SKM-1 treated with dmso at 0.1 percent for 144 hours (cell line): ENCODE results near the gene TBC1D17.

Experiments used
- DNase-seq: peaks from one replicate; lab custom pipeline; 2025; ENCODE audit not compliant: unreplicated experiment; lab: John Stamatoyannopoulos, UW

Gene TBC1D17

GRCh38 chr19:49847731-49848696 lies 29.5 kb upstream of the TBC1D17 start:
- DNase-seq = no peak

GRCh38 chr19:49848938-49849337 lies 28.6 kb upstream of the TBC1D17 start:
- no peak for DNase-seq

- DNase-seq = no peak
Measured at GRCh38 chr19:49849433-49850220, 27.9 kb upstream of the TBC1D17 start.

- no peak for DNase-seq
Measured at GRCh38 chr19:49850221-49850486, 27.3 kb upstream of the TBC1D17 start.

- DNase-seq = peak; percentile 50
Measured at GRCh38 chr19:49850487-49851342, 26.8 kb upstream of the TBC1D17 start, which contains the start of gene PTOV1. PTOV1 (plus strand) TSS chr19:49851159.

- DNase-seq = no peak
Measured at GRCh38 chr19:49851456-49852259, 25.8 kb upstream of the TBC1D17 start.

GRCh38 chr19:49852631-49853126 lies 24.8 kb upstream of the TBC1D17 start:
- DNase-seq = no peak

- DNase-seq = no peak
Measured at GRCh38 chr19:49853852-49854377, 23.6 kb upstream of the TBC1D17 start.

- no peak for DNase-seq
Measured at GRCh38 chr19:49854378-49855263, 22.9 kb upstream of the TBC1D17 start.

- no peak for DNase-seq
Measured at GRCh38 chr19:49855277-49855675, 22.2 kb upstream of the TBC1D17 start.

- DNase-seq = no peak
Measured at GRCh38 chr19:49855676-49856573, 21.6 kb upstream of the TBC1D17 start.

- no peak for DNase-seq
Measured at GRCh38 chr19:49856574-49857021, 20.9 kb upstream of the TBC1D17 start.

GRCh38 chr19:49857061-49857837 lies 20.3 kb upstream of the TBC1D17 start:
- DNase-seq = no peak

GRCh38 chr19:49857838-49858087 lies 19.7 kb upstream of the TBC1D17 start:
- no peak for DNase-seq

GRCh38 chr19:49858088-49858985 lies 19.2 kb upstream of the TBC1D17 start:
- DNase-seq = no peak

- DNase-seq = no peak
Measured at GRCh38 chr19:49859682-49860335, 17.7 kb upstream of the TBC1D17 start.
